NCI-H2196 treated with DMSO at 0.1 percent for 48 hours (cell line): ENCODE data around the gene KCNC4.

Source experiments
- DNase-seq: peaks from one replicate; lab custom pipeline; 2025; ENCODE audit not compliant: unreplicated experiment; lab: John Stamatoyannopoulos, UW

Gene KCNC4

DNA sequence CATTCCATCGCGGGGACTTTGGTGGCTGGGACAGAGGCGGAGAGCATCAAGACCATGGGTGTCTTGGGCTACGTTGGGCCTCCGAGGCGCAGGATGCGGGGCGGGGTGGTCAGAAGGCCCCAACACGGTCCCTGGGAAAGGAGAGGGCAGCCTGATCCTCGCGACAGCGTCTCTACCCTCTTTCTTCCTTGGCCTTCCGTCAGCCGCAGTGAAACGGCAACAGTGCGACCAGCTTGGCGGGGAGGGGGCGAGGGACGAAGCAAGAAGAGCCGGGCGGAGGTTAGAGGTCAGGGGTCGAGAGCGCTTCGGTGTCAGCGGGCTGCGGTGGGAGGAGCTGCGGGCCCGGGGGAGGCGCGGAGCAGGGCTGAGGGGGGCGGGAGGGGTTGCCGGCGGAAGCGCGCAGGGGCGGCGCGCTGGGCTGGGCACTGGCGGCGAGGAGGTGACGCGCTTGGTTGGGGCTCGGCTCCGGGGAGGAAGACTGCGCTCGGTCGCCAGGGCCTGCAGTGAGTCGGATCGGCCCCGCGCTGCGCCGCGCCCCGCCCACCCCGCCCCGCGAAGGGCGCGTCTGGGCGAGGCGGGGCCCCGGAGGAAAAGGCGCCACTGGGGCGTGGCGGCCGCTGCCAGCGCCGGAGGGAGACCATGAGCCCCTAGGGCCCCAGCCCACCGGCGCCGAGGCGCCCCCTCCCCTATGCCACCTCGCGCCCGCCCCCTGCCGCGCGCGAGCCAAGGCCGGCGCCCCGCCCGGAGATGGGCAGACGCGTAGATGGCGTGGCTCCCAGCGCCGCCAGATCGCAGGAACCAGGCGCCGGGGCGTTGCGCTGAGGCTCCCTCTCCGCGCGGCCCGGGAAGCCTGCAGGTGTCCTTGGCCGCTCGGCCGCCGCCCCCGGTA, at the start of gene KCNC4:
Gene KCNC4 (plus strand): TSS at position 600 of the 889 bp plus-strand sequence. CDS start 1,186 bp downstream, outside the sequence.
- DNase-seq = peak; percentile 86

DNA sequence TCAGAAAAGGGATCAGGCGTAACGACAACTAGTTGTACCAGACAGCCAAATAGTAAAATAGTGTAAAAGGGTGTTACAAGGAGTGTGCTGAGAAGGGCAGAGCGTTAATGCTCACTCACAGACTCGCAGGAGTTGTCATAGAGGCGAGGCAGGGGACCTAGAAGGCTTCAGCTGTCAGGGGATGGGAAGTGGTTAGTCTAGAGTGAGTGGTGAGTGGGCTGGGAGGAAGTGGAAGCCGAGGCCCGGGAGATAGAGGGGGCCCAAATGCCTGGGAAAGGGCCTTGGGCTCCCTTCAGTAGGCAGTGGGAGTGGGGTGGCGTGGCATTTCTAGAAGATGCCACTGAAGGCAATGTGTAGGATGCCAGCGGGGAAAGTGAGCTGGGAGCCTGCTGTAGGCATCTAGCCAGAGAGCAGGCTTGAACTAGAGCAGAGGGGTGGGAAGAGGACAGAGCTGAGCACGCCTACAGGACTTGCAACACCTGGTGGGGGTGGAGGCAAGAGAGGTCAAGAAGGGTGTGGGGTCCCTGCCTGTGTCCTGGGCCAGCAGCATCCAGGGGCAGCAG, 49.5 kb upstream of the KCNC4 start:
- DNase-seq = no peak

DNA sequence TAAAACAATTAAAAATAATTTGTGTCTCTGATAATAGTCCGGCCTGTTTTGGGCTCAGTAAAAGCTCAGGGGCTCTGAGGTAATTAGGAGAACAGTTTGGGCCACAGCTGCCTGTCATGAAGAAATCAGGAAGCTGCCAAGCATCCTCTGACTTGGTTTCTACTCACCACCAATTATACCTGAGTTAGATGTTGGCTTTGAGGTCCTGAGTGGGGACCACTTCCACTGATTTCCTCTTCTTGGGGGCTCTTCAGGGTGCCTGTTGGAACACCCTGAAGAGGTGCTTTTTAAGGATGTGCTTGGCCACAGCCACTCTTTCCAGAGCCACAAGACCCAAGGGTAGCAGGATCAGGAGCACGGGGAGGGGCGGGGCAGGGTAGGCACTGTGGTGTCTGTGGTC, 48.9 kb upstream of the KCNC4 start:
- no peak for DNase-seq

DNA sequence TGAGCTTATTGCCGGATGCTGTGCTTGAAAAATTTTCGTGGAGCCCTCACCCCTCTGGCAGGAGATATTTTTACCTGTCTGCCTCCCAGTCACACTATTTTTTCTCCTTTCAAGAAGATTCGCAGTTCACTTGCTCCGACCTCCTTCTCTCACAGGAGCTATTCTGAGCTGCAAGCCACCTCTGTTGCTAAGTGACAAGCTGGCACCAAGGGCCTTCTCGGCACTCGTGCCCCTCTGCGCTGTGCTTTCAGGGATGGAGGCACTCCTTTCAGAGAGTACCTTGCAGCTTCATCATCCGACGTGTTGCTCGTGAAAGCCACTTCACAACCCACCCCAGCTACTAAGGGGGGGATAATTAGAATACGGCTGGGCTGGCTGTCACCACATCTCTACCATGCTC, 48.3 kb upstream of the KCNC4 start:
- DNase-seq = no peak

DNA sequence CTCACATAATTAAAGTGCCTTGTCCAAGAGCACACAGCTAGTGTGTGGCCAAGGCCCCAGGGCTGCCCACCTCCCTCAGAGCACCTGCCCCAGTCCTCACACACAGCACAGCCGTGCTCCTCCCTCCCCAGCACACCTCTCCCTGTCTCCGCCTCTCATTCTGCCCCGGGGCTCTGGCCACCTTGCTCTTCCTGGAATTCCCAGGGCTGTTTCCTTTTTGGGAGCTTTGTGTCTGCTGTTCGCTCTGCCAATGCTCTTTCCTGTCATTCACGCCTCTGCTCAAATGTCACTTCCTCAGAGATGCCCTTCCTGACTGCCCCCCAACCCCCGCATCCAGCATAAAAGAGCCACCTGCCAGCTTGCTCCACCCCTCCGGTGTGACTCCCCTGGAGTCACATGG, 46.5 kb upstream of the KCNC4 start:
- peak; percentile 24 for DNase-seq

DNA sequence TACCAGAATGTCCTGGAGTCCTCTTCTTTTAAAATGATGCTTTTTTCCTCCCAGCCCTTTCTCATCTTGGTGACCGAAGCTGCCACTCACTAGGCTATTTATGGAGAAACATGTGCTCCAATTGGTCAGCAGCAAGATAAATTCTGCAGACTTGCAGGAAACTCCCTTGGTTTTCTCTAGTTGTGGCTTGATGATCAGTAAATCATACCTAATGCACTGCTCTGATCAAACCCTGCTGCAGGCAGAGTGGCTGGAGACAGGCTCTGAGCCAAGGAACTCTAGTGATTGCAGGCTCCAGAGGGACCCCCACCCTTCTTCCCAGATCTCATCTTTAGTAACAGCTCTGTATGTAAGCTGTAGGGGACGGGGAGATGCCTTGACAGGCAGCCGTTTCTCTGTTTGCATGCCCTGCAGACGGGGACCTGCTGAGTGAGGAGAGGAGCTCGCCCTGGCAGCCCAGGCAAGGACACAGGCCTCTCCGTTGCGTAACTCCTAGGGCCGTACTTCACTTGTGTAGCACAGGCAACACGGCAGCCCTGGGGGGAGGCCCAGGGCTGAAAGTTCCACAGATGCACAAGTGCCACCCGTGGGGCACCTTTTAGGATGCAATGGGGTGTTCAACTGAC, 45.3 kb upstream of the KCNC4 start:
- DNase-seq = no peak

DNA sequence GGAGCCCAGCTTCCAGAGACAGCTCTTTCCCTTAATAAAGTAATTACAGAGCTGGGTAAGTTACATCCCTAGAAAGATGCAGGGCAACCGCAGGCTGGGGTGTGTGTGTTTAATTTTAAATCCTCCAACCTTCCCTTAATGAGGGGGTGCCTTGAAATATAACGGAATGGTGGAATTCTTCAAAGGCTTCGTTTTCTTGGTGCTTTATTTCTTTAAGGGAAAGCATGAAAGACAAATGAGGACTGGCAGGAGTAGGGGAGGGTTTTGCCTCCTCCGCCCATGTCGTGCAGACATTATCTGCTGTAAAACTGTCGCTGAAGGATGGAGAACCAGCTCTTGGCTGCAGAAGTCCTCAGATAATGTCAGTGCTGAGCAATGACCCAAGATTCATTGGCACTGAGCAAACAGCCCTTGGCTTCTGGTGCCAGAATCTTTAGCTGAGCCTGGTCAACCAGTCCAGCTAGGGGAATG, 44.3 kb upstream of the KCNC4 start:
- DNase-seq = no peak

DNA sequence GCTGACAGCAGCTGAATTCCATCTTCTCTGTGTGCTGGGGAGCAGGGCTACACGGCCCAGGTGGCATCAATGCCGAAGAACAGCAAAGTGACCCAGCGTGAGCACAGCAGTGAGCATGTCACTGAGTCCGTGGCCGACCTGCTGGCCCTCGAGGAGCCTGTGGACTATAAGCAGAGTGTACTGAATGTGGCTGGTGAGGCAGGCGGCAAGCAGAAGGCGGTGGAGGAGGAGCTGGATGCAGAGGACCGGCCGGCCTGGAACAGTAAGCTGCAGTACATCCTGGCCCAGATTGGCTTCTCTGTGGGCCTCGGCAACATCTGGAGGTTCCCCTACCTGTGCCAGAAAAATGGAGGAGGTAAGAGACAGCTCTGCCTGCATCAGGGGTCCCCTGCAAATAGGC, 43.3 kb upstream of the KCNC4 start:
- DNase-seq = no peak

DNA sequence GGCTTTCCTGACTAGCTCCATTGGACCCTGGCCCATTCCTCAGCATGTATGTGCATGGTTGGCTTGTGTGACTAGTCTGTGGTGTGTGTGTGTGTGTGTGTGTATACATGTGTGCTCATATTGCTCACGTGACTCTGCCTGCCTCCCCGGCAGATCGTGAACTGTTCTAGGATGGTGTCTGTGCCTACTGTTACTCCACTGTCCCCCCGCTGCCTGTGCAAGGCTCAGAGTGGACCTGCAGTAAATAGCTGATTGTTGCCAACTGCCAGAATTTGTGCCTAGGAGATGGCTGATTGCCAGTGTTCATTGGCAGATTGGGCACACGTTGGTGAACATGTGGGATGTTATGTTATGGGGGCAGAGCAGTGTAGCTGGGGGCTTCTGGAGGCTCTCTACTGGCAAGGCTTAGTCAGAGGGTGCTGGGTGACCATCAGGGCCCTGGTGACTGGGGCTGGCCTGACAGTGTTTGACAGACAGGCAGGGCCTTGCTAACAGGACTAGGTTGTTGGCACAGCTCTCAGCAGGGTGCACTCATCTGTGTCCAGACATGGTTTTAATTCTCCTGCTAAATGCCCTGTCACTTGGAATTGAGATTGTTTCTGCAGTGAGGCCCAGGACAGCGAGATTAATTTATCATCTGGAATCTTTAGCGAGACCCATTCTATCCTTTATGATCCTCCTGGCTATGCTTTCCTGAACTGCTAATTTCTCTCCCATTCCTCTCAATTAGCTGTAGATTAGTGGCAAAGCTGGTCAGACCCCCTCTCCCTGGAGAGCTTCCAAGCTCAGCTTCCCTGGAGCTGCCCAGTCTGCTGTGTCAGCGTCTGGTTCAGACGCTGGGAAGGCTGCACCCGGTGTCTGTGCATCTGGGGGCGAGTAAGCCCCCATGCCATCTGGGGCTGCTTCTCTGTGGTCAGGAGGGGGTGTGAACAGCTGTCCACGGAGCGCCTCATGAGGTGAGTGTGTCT, 39.1 kb upstream of the KCNC4 start:
- no peak for DNase-seq

DNA sequence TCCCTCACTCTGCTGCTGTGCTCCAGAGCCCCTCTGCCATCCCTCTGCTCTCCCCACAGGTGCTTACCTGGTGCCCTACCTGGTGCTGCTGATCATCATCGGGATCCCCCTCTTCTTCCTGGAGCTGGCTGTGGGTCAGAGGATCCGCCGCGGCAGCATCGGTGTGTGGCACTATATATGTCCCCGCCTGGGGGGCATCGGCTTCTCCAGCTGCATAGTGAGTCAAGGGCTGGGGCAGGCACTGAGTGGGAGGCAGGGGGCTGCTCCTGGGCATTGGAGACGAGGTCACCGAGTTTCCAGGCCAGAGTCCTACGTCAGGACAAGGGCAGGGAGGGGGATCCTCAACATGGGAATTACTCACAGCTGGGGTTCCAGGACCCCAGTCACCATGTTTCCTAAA, 38.1 kb upstream of the KCNC4 start:
- no peak for DNase-seq

DNA sequence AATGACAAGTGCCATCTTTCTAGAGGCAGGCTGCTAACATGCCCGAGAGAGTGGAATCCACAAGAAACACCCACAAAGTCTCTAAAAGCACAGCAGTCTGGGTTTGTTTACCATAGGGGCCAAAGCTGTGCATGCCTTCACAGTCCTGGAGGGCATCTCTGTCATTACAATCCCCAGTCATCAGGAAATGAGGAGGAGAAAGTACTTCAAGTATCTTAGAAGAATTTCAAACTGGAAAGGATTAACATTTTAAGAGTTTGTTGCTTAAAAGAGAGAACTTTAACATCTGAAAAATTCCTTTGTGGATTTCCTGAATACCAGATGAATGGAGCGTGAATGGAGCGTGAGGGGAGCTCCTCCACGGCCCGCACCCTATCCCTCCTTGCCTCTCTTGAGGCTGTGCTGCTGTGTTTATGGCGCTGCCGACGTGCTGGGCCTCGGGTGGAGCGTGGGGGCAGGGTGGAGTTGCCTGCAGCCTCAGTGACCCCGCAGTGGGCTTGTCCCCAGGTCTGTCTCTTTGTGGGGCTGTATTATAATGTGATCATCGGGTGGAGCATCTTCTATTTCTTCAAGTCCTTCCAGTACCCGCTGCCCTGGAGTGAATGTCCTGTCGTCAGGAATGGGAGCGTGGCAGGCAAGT, 36.5 kb upstream of the KCNC4 start:
- no peak for DNase-seq

DNA sequence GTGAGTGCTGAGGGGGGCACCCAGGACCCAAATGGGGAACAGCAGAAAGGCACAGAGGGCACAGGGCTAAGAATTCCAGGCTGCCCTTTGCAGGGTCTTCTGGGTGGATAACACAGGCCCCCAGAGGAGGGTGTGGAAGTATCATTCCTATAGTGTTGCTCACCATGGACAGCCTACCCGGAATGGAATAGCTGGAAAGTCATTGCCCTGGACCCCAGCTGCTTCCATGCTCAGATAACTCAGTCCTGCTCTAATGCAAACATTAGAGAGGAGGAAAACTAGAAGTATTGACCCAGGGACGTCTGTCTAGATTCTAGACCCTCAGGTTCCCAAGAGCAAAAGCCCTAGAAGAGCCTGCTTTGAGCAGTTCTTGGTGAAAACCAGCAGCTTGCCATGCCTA, 35.2 kb upstream of the KCNC4 start:
- DNase-seq = no peak

DNA sequence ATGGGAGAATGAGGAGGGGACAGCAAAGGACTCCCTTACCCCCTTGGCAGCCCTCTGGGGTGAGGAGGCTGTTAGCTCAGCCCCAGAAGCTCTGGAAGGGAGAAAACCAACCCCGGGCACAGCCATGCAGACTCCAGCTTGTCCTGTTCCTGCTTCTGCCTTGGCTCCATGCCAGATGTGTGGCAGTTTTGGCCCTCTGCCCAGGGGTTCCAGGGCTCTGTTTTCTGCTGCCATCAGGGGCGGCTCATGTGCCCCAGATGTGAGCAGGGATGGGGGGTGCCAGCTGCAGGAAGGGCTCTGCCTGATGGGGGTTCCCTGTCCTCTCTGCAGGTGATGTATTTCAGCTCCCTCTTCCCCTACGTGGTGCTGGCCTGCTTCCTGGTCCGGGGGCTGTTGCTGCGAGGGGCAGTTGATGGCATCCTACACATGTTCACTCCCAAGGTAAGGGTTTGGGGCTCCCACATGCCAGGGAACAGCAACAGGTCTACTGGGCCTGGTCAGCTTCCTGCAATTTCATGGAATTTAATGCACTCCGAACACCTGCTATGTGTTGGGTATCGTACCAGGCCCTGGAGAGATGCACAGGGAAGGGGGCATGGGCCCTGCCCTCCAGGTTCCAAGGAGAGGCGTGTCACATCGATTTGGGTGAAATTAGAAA, 33.7 kb upstream of the KCNC4 start:
- DNase-seq = peak; percentile 39

DNA sequence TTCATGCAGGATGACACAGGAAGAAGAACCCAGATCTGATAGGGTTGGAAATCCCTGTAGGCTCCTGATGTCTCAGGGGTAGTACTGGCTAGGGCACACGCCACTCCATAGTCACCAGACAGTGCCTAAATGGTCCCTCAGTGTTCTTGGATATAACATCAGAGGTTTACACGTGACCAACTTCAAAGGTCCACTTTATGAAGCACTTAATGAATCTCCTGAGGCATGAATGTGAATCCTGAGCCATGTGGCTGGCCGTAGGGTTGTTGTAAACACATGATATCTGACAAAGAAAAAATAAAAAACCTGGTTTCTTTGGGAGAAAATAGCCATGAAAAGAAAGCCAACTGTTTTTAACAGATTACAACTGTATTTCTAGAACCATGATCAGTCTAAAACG, 32.3 kb upstream of the KCNC4 start:
- DNase-seq = no peak

DNA sequence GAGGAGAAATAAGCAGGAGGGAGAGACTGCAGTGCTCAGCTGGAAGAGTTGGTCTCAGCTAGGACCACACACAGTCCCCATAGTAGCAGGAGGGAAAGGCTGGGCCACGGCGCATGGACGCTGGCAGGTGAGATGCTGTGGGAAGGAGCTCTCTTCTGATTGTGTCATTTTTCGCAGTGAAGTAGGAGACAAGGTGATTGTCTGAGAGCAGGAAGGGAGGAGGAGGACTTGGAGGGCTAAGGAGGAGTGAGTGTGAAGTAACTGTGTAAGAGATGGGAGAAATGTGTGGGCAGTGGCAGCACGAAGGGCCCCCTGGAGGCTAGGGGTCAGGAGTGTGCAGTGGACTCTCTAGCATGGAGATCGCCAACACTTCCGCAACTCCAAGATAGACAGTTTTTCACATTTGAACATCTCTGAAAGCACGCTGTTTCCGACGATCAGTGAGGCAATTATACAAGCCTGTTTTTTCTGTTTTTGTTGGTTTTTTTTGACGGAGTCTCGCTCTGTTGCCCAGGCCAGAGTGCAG, 26.4 kb upstream of the KCNC4 start:
- no peak for DNase-seq

DNA sequence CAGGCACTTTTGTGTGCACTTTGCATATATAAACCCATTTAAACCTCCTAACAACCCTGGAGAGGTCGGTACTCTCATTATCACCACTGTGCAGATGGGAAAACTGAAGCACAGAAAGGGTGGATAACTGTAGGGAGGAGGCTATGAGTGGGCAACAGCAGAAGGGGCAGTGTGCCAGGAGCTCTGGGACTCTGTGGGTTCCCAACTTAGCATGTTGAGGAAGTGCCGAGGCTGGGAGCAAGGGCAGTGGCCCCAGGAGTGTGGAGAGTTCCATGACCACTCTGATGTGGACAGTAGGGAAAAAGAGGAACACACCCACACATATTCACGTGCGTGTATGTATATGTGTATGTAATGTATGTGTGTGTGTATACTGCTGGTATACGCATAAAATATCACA, 25.7 kb upstream of the KCNC4 start:
- DNase-seq = no peak

DNA sequence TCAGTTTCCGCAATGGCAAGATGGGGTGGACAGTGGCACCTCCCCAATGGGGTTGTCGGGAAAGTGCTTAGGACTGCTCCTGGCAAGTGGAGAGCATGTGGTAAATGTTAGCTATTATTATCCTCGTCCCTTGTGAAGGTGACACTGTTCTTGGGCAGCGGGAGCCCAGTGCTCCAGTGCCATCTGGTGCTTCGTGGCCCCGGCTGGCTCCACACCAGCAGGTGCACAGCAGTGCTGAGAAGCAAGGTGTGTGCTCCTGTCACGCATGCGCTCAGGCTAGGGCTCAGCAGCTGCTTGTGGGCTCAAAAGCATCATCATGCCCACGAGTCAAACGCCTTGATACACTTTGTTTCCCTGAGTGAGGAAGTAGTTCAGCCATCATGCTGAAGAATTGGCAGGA, 24.9 kb upstream of the KCNC4 start:
- DNase-seq = peak; percentile 56

DNA sequence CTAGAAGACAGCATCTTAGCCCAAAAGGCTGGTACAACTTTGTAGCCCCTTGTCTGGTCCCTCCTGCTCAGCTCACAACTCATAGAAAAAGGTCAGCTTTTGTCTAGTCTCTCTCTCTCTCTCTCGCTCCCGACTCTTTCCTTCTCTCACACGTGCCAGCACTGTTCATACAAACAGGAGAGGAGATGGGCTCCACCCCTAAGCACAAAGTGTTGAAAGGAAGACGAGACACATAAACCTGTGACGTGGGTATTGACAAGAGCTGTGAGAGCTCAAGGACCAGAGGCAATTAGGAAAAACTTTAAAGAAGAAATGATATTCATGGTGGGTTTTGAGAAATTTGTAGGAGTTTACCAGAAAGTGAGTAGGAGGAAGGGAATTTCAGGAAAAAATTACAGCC, 23.6 kb upstream of the KCNC4 start:
- no peak for DNase-seq

DNA sequence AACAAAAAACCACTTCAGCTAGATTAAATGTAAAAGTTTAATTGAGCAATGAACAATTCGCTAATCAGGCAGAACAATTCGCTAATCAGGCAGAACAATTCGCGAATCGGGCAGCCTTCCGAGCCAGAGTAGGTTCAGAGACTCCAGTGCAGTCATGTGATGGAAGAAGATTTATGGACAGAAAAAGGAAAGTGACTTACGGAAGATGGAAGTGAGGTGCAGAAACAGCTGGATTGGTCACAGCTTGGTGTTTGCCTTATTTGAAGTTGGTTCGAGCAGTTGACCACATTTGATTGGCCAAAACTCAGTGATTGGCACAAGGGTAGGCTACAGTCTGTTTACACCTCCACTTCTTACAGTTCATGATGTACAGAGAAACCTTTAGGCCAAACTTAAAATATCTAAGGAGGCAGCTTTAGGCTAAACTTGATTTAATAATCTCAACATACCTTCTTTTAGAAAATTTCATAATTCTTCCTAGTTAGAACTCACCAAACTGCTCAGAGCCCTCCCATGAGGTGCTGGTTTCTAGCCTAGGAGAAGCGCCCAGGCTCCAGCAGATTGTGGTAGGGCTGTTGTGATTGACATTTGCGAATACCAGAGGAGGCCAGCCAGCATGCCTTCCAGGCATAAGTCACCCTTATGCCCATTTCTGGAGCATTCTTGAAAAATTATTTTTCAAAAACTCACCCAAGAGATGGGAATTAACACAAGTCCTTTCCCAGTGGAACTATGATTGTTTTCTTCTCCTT, 22.8 kb upstream of the KCNC4 start:
- DNase-seq = no peak
